Stimulated activated CD8-positive, alpha-beta memory T cell treated with anti-CD3 and anti-CD28 coated beads, Interleukin-4, amount 100 ng/mL, for 1 hour (primary cell): Measurements from ENCODE around the gene TFF2.

ENCODE experiments used
- DNase-seq, 2 donors: peaks; one replicate each; pipeline ENCODE4 v3.0.0-alpha.2; 2020; ENCODE audit warnings: low read depth in 2 of 2, low spot score in 1 of 2

Gene TFF2

DNA sequence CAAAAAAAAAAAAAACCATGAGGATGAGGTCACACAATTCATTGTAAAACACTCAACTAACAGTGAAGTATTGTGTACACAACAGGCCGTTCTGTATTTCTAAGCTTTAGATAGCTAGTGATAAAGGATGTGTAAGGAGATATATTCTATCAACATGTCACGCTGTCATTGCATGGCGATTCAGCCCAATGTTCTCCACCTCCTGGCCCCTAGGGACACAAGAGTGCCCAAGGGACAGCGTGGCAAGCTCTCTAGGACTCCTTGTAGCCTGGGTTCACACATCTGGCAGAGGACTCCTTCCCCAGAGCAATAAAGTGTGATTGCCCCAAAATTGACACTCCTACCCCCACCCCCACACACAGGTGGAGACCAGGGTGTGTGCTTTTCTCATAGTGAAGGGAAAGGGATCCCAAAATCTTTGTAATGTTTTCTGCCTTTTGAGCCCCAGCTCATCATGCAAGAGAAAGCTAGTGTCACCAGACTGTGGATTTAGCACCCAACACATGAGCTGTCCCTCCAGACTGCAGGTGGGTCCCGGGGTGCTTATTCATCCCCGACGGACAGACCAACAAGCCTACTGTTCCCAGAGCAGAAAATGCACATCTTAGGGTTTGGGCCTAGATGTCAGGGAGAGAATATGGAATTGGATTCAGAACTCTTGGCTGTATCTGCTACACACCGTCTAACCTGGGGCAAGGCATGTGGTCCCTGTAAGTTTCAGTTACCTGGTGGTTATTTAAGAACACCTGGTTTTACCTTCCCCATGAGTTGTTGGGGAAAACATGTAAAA lies 33.6 kb upstream of the TFF2 start:
- DNase-seq, result no peak

DNA sequence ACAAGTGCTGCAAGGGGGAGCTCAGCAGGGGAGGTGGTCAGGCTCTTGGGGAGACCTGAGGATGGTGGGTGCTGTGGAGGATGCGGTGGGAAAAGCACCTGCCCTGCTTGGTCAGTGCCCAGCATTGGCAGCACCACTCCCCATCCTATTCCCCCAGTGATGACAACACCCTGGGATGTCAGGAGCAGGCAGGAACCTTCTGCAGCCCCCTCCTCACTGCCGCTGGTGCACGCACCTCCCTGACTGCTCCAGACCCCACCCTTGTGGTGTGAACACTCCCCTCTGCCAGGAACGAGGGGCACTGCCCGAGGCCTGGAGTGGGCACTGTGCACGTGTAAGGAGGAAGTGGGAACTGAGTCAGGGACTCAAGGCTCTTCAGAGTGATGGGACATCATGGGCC lies 32.5 kb upstream of the TFF2 start:
- DNase-seq, result no peak

DNA sequence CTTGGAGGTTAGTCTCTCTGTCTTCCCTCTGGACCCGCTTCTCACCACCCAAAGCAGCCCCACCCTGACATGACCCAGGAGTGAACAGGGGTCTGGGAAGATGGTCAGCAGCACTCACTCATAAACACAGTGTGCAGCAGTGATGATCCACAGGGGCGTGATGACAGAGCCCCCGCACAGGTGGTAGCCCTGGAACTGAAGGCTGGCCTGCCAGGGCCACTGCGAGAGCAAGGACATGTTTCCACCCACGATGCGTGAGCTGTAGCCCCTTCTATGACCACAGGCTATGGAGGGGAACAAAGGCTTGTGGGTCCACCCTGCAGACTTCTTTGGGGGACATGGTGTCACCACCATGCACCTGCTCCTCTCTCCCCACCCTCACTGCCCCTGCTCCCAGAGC lies 32.1 kb upstream of the TFF2 start:
- DNase-seq, result no peak

DNA sequence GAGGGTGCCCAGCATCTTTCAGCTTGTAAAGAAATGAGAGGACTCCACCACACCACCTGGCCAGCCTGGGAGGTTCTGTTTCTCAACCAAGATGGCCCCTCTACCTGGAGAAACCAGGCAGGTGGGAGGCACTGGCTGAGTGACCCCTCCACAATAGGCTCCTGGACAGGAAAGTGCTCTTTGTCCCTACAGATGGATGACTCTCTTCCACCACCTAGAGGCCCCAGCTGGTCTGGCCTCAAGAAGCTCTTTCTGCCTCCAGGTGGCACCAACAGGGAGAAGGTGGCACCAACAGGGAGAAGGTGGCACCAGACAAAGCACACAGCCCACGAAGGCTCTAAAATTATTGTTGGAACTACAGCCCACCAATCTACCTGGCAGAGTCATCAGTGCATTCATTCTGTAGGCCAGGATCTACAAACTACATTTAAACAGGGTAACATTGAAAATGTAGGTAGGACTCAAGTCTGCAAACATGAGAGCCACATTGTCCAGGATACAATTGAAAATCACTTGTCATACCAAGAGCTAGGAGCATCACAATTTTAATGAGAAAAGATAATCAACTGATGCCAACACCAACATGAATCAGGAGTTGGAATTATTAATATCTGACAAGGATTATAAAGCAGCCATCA lies 30.7 kb upstream of the TFF2 start:
- DNase-seq, result no peak

DNA sequence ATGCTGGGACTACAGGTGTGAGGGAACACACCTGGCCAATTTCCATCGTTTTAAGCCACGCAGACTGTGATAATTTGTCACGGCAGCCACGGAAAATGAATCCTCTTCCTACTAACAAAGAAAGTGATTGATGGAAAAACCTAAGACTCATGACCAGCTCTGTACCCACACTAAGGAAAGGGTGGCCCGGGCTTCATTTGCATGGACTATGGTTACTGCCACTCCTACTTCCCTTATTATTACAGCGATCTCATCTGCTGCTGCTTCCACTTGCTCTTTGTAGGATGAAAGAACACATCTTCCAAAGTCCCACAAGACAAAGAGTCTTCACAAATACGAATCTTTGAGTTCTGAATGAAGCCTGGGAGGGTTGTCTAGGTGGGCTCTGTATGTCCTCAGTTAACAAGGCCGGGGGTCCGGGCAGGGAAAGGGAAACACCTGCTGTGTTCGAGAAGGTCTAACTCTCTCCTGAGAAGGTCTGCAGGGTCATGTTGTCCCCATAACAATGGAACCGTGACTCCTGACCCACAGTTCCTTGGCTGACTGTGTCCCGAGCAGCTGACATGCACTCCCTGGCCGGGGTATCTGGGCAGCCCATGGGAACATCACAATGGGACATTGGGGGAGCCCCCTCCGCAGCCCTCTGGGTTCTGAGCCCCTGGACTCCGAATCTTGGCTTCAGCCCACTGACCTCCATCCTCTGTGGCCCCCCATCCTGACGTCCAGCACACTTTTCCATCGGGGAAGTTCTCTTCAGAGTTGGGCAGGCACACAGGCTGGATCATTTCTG lies 28.8 kb upstream of the TFF2 start:
- no peak for DNase-seq

DNA sequence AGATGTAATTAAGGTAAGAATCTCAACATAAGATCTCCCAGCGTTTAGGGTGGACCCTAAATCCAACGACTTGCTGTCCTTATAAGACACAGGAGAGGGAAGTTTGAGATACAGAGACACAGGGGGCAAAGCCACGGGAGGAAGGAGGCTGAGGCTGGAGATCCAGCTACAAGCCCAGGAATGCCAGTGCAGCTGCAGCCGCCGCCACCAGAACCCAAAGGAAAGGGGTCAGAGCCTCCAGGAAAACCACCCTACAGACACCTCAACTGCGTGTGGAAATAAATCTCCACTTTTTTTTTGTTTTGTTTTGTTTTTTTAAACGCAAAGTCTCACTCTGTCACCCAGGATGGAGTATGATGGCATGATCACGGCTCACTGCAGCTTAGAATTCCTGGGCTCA lies 27.6 kb upstream of the TFF2 start:
- DNase-seq, result no peak

DNA sequence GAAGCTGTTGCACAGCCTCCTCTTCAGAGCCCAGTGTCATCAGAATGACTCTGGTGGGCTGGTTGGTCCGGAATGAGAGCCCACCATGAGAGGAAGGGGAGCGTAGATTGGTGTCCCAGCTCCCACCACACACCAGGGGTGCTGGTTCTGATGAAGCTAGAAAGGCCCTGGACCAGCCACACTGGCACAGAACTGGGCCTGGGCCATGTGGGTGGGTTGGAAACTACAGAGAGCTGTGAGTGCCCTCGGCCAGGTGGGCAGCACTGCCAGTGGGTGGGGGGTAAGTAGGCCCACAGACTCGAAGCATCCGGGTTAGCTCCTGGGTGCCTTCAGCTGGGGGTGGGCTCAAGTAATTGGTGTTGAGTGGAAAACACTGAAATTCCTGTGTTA lies 27.2 kb upstream of the TFF2 start:
- no peak for DNase-seq

DNA sequence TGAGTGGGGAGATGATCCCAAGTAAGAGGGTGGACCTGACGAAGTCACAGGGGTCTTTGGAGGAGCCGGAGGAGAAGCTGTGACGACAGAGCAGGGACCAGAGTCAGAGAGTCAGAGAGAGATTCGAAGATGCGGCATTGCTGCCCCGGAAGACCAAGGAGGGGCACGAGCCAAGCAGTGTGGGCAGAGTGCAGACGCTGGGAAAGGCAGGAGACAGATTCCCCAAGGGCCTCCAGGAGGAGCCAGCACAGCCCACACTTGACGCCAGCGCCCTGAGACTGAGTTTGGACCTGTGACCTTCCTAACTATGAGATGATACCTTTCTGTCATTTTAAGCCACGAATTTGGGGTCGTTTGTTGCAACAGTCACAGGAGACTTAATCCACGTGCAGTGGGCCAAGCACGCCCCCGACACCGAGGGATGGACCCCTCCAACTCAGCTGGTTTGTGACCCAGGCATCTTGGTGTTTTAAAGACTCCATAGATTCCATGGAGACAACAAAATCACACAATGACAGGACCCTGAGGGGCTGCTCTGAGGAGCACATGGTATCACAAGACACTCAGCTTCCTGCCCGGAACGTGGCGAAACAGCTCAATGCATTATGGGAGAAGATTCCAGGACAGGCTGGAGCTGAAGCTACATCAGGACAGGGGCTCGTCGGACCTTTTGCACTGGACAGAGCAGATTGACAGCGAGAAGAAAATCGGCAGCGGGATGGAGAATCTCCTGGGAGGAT lies 26.6 kb upstream of the TFF2 start:
- no peak for DNase-seq

DNA sequence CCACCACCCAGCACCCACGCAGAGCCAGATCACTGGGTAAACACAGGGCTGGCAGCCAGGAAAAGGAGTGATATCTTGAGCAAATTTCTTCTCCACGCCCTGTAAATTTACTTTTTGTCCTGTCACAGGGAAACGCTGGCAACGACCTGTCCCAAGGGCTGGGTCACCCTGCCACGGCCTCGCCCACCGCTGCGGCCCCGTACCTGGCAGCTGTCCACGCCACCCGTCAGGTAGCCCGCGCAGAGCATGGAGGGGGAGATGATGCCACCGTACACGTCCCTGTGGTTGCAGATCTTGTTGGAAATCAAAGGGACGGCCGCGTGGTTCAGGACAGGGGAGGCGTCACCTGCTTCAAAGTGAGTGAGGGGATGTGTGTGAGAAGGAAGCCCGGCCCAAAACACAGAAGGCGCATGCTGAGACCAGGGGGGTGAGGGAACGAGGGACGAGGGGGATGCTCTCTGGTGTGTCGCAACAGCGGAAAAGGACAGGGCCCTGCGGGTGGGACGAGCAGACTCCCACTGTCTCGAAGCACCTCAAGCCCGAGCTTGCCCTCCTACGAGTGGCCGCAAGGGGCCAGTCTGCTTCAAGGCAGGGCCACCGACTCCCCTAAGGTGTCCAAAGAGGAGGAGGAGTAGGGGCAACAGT lies 25.7 kb upstream of the TFF2 start:
- no peak for DNase-seq

DNA sequence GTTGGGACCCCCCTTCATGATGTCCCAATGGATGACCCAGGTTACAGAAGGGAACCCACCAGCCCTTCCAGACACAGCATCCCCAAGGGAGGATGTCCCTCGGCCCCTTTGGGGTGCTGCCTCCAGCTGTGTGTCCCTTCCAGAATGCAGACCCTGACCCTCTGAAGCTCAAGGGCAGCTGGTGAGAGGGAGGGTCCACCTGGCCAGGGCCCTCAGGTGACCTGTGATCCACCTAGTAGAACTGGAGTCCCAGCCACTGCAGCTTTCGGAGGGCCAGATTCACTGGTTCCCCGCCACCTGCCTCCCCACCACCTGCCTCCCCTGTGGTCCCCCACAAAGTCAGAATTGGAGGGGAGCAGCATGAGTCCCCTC lies 25.2 kb upstream of the TFF2 start:
- DNase-seq, result no peak

DNA sequence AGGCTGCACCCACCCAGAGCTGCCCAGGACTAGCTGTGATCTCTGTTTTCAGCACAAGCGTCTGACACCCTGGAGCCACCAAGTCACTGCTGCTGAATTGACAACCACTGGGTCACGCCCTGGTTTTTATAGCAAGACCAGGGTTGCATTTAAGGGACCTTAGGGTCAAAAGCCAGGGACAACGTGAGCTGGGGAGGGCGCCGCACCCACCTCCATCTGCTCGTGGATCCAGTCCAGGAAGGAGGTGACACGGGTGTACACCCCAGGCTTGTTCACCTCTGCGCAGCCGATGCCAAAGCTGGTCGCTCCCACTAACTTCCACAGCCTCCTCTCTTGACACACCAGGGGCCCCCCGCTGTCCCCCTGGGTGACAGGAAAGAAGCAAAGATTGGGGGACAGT lies 24.7 kb upstream of the TFF2 start:
- DNase-seq, result no peak

DNA sequence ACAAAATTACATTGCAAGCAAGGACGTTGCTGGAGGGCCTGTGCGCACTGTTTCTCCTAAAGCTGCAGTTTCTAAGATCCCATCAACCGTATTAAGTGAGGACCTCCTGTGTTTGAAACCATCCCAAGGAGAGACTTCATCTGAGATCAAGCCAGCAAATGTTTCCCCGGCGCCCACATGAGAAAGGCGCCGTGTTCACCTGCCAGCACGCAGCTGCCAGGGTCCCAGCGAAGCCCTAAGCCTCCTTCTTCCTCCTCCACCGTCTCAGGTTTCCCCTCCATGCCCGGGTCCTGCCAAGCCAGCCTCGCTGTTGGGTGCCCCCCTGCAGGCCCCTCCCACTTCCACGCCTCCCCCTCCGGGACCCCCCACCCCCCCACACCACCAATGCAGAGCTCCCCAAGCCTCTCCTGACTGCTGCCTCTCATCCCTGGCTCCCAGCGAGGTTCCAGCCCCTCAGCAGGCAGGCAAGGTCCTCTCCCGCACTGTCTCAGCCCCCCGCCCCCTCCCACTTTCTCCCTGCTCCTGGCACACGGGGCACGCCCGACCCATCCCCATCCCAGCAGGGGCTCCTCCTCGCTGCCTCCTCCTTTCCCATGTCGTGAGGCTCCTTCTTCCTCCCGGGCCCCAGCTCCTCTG lies 24.2 kb upstream of the TFF2 start:
- no peak for DNase-seq

DNA sequence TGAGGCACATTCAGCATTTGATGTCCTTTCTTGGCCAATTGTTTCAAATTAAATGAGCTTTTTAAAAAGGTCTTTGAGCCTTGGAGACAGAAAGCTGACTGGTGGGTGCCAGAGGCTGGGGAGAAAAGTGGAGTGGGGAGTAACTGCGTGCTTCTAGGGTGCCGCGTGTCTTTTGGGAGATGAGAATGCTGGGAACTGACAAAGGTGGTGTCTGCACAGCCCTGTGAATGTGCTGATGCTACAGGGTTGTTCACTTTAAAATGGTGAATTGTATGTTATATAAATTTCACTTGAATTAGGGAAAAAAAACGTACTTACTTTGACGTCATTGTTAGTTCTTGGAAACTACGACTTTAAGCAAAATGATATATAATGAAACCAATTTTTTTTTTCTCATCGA lies 23.7 kb upstream of the TFF2 start:
- DNase-seq, result no peak

DNA sequence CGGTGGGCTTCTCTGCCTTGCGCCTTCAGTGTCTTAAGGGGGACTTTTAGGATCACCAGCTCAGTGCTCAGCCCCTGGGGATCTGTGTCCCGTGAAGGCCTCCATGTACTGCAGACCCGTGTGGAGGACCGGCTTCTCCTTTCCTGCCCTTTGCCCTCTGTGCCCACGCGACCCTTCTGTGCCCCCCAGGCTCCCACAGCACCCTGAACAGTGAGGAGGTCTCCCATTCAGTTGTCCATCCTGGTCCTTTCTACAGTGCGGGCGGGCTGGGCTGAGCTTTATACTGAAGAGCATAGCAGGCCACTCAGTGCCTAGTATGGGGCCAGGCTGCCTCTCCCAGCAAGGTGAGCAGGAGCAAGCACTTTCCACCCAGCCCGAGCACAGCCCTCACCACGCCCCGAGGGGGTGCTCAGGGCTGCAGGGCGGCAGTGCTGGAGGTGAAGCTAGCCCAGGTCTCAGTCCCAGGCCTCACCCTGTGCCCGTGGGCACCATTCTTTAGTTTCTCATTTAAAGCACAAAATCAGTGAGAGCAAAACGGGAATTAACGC lies 23.2 kb upstream of the TFF2 start:
- DNase-seq, result no peak

DNA sequence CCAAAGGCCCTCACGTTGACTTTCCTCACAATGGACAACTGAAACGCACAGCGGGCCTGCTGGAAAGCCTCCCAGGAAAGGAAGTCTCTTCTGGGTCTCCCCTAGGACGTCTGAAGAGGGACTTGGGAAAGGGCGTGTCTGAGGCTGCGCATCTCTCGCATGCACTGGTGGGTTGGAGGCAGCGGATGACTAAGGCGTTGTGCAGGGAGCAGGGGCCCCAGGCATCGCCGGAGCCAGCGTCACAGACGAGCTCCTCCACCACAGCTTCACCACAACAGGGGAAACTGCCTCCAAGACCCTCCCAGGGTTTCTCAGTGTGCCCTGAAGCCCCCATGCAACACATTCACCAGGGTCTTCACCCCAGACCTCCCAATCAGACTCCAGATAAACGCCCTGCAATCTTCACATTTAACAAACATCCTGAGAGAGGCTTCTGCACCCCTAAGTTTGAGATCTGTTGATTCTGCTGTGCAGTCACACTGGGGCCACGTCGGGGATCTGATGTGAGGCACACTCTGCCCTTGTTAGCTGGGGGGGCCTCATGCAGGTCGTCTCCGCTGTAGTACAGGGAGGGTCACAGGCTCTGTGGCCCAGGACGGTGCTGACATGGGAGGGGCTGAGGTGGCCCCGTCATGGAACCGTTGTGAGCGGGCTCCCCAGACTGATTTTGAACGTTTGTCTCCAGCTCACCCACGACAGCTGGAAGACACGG lies 22.6 kb upstream of the TFF2 start:
- DNase-seq, result no peak

DNA sequence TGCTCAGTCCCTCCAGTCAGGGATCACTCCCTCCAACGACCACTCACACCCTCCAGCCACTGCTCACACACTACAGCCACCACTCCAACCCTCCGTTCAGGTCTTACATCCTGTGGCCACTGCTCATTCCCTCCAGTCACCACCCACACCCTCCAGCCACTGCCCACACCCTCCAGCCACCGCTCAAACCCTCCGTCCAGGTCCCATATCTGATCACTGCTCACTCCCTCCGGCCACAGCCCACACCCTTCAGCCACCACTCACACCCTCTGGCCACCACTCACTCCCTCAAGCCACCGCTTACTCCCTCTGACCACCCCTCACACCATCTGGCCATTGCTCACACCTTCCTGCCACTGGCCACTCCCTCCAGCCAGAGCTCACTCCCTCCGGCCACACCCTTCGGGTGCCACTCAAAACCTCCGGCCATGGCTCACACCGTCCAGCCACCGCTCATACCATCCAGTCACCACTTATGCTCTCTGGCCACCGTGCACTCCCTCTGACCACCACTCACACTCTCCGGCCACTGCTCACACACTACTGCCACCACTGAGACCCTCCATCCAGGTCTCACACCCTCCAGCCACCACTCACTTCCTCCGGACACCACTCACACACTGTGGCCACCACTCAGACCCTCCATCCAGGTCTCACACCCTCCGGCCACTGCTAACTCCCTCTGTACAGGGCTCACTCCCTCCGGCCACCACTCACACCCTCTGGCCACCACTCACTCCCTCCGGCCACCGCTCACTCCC lies 20.3 kb upstream of the TFF2 start:
- no peak for DNase-seq

DNA sequence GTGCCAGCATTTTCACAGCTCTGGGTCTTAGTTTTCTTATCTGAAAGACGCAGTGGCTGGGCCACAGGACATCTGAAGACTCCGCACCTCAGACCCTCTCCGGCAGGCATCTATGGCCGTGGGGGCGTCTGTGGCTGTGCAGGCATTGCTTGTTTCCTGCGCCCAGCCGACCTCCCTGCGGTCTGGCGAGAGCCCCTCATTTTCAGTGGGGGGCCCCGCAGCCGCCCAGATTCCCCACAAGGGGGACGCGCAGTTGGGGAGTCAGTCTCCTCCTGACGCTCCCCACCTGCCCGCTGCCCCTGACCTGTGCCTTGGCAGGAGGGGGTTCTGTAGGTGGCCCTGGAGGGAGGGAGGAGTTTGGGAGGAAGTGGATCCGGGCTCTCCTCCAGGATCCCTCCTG lies 19.0 kb upstream of the TFF2 start:
- no peak for DNase-seq

DNA sequence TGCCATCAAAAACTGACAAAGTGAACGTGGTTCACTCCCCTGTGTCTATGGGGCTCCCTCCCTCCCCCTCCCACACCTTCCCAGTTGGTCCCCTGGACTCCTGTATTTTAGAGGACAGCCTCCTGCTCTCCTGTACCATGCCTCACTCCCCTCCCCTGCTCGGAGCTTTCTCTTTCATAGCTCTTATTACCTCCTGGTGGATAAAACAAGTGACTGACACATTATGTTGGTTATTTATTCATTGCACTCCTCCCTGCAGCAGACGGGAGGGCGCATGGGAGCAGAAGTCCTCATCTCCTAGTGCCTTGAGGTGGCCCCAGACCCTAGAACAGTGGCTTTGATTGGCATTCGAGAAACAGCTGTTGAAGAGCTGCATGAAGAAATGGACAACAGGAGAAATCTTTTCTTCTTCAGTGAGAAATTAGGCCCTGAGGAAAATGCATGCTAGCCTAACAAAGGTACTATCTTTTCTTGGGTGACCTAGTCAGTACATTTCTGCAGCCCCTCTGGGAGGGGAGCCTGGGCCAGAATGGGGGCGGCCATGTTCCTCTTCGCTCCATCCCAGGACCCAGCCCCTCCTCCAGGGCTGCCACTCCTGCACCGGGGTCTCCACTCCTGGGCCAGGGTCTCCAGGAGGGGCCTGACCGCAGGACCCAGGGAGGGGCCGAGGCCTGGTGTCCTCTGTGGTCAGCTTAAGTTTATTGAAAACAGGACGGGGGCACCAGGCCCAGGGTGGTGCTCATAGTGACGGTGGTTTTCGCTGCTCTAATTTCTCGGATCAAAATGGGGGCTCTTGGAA lies 16.8 kb upstream of the TFF2 start:
- no peak for DNase-seq
